ENCODE measurements around the gene TLK1. TPM values are rescaled to one million over a fixed set of nuclear protein-coding genes. Genes with fewer than 3 reads are reported as not detected.

Gene TLK1
- total RNA-seq, 2 donors from 2014 or later, result 31.9 to 48.1 TPM

- WGBS, 2 donors, result 85 to 95% methylated on average over 6 of the region's 6 CpGs
- TF ChIP-seq, protein P1, sequence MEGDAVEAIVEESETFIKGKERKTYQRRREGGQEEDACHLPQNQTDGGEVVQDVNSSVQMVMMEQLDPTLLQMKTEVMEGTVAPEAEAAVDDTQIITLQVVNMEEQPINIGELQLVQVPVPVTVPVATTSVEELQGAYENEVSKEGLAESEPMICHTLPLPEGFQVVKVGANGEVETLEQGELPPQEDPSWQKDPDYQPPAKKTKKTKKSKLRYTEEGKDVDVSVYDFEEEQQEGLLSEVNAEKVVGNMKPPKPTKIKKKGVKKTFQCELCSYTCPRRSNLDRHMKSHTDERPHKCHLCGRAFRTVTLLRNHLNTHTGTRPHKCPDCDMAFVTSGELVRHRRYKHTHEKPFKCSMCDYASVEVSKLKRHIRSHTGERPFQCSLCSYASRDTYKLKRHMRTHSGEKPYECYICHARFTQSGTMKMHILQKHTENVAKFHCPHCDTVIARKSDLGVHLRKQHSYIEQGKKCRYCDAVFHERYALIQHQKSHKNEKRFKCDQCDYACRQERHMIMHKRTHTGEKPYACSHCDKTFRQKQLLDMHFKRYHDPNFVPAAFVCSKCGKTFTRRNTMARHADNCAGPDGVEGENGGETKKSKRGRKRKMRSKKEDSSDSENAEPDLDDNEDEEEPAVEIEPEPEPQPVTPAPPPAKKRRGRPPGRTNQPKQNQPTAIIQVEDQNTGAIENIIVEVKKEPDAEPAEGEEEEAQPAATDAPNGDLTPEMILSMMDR (IDR thresholded peaks at IDR 0.05), result no peak
- no peak for TF ChIP-seq POLR2A (IDR thresholded peaks at IDR 0.05)
- intact Hi-C loops (cut with DNase I), result no loop called here
- no peaks in the 10 kb centered on the region for H3K27me3 ChIP-seq
- DNase-seq (no peak), ATAC-seq (no peak)
- peaks cover 0 to 20% of the 10 kb centered on the region in 2 donors for H3K36me3 ChIP-seq (replicated peaks in 1 of 2; ENCODE audit: insufficient read depth in 1 of 2, low read depth in 2 of 2)
- H3K9me3 ChIP-seq, result no peaks in the 10 kb centered on the region
- no peaks in the 10 kb centered on the region for H3K4me1 ChIP-seq
- no peak overlapping the region for H3K4me3 ChIP-seq
- H3K27ac ChIP-seq, result no peak overlapping the region
Measured at GRCh38 chr2:170999654-171000053, 161.0 kb downstream of the TLK1 start.

DNA sequence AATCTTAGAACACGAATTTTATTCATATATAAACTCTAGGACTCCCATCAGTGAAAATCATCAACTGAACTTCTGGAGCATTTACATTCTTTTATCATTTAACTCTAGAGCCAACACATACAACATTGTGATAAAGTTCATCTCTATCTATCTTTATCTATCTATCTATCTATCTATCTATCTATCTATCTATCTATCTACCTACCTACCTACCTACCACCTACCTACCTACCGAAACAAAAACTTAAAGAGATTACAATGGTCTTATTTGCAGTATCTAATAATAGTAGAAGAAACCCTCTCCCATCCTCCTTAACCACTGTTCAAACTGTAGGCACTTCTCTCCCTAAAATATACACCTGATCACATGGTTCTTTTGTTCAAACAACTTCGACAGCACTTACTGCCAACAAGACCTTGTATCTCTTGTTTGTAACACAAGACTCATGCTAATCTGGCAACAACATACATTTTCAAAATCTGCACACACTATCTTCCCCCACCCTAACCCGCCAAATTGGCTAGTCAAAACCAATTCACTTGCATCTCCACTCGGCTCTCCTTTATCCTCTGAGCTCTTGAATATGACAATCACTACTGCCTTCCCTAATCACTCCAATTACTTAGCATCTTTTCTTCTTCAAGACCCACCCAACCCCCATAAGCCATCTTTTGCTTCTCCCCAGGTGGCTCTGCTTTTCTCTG is 162.6 kb downstream of the TLK1 start:
- H3K36me3 ChIP-seq (replicated peaks in 1 of 2; ENCODE audit: insufficient read depth in 1 of 2, low read depth in 2 of 2), result peaks cover 0 to 16% of the 10 kb centered on the region in 2 donors
- intact Hi-C loops (cut with DNase I), result no loop called here
- H3K4me1 ChIP-seq, result no peaks in the 10 kb centered on the region
- ATAC-seq (no peak), DNase-seq (no peak)
- no peak overlapping the region for H3K4me3 ChIP-seq
- 53 to 59% methylated on average over 5 of the region's 5 CpGs for WGBS, 2 donors
- H3K27me3 ChIP-seq, result no peaks in the 10 kb centered on the region
- H3K27ac ChIP-seq, result no peak overlapping the region
- TF ChIP-seq POLR2A (IDR thresholded peaks at IDR 0.05), result no peak
- TF ChIP-seq, protein P1 (IDR thresholded peaks at IDR 0.05), result no peak
- no peaks in the 10 kb centered on the region for H3K9me3 ChIP-seq

DNA sequence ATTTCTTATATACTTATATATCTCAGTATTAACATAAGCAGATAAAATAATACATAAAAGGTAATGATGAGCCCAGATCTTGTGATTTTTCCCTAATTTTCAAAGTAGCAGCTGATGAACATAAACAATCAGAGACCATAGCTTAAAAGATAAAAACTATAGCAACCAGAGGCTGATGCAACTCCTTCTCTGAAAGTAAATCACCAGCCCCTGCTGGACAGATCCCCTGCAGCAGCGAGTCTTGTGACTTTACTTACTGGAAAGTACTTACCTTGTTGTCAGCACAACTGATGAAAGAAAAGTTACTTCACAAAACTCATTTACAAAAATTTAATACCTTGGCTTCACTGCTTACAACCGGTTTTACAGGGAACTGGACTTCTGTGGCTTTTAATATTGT is 164.4 kb downstream of the TLK1 start:
- DNase-seq (no peak), ATAC-seq (no peak)
- Histone ChIP-seq H3K4me3 (no peak overlapping the region), H3K4me1 (no peaks in the 10 kb centered on the region), H3K36me3 (replicated peaks in 1 of 2; ENCODE audit: insufficient read depth in 1 of 2, low read depth in 2 of 2) (peaks cover 0 to 17% of the 10 kb centered on the region in 2 donors), H3K27me3 (no peaks in the 10 kb centered on the region), H3K27ac (no peak overlapping the region), H3K9me3 (no peaks in the 10 kb centered on the region)
- 90 to 93% methylated on average over 2 of the region's 2 CpGs for WGBS, 2 donors
- intact Hi-C loops (cut with DNase I), result no loop called here
- TF ChIP-seq POLR2A (IDR thresholded peaks at IDR 0.05), result no peak
- TF ChIP-seq, protein P1 (IDR thresholded peaks at IDR 0.05), result no peak

DNA sequence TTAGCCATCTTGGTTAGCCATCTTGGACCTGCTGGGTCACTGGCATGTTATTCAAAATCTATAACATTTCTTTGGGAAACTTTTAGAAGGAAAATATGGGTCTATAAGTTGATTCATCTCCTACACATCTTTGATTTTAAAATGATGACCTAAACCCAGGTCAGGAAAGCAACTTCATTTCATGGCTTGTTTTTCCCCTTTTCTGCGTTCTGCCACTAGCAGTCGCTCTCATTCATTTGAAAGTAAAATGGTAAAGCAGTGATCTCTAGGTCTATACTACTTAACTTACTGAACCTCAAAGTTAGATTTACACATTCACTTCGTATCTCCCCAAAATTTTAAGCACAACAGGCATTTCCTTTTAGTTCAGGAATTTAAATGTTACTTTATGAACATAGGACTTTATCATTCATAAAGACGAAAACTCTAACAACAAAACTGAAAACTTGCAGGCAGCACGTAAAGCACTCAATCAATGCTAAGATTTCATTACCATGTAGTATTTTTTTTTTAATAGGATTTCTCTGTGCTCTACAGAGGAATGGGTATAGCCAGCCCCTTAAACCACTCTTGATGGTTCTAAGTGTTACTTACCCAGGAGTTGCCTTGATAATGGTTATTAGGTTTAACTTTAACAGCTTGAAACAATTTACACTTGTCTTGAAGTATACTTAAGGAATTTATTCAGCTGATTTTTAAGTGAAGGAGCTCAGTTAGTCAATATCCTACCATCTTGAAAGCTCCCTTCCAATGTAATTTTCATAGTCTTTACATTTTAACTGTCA is 169.1 kb downstream of the TLK1 start:
- no peak for DNase-seq
- intact Hi-C loops (cut with DNase I), result no loop called here
- H3K4me3 ChIP-seq, result no peak overlapping the region
- peaks cover 0 to 11% of the 10 kb centered on the region in 2 donors for H3K36me3 ChIP-seq (replicated peaks in 1 of 2; ENCODE audit: insufficient read depth in 1 of 2, low read depth in 2 of 2)
- no peak overlapping the region for H3K27ac ChIP-seq
- WGBS, 2 donors, result 93 to 96% methylated on average over 5 of the region's 5 CpGs
- H3K9me3 ChIP-seq, result no peaks in the 10 kb centered on the region
- H3K27me3 ChIP-seq, result no peaks in the 10 kb centered on the region
- TF ChIP-seq, protein P1 (IDR thresholded peaks at IDR 0.05), result no peak
- no peak for TF ChIP-seq POLR2A (IDR thresholded peaks at IDR 0.05)
- ATAC-seq, result no peak
- H3K4me1 ChIP-seq, result no peaks in the 10 kb centered on the region
